Tibial nerve (tissue), 4 donors: ENCODE results near the gene CAMTA1. TPM values are rescaled to one million over a fixed set of nuclear protein-coding genes. Genes with fewer than 3 reads are reported as not detected.

Experiments
- DNase-seq, 2 donors: peaks; one replicate each; pipeline ENCODE4 v3.0.0-alpha.2; 2019; ENCODE audit warnings: low spot score in 2 of 2
- H3K27ac ChIP-seq, 4 donors: fragments of 200-600 bp; sonication (generic) in 3 of 4; one replicate each; pipeline ENCODE4 v1.5.1; 2017 to 2019; ENCODE audit warnings: mild to moderate bottlenecking in 1 of 4
- H3K27me3 ChIP-seq, 2 donors: fragments of 200-600 bp; sonication (generic) in 1 of 2; one replicate each; pipeline versions ENCODE4 v1.5.1 to v1.6.0; 2017 to 2019
- H3K36me3 ChIP-seq, 3 donors: fragments of 200-600 bp; sonication (generic); one replicate each; pipeline ENCODE4 v1.5.1; 2018 to 2019
- H3K4me1 ChIP-seq, 4 donors: fragments of 200-600 bp; sonication (generic) in 3 of 4; one replicate each; pipeline ENCODE4 v1.5.1; 2017 to 2019
- H3K4me3 ChIP-seq, 4 donors: fragments of 200-600 bp; sonication (generic) in 3 of 4; one replicate each; pipeline ENCODE4 v1.5.1; 2017 to 2019; ENCODE audit warnings: mild to moderate bottlenecking in 1 of 4, moderate library complexity in 1 of 4
- H3K9me3 ChIP-seq, 4 donors: fragments of 200-600 bp; sonication (generic) in 3 of 4; one replicate each; pipeline ENCODE4 v1.5.1; 2017 to 2019
- CTCF ChIP-seq, 5 experiments: fragments of 200-600 bp in 3 of 5; fragments of 450-650 bp in 2 of 5; sonication (generic) in 3 of 5; IDR thresholded peaks; one replicate each; pipeline ENCODE4 v1.5.1; 2016 to 2019; ENCODE audit warnings: antibody characterized with exemption in 5 of 5, mild to moderate bottlenecking in 3 of 5, moderate library complexity in 2 of 5
- EP300 ChIP-seq, 2 donors: sonication (generic); formaldehyde crosslinking; IDR thresholded peaks; one replicate each; pipeline ENCODE4 v1.6.1; 2017; ENCODE audit warnings: antibody characterized with exemption in 2 of 2, mild to moderate bottlenecking in 1 of 2
- POLR2A ChIP-seq, 2 donors: fragments of 450-650 bp; IDR thresholded peaks; one replicate each; pipeline ENCODE4 v1.6.1; 2017; ENCODE audit warnings: antibody characterized with exemption in 2 of 2, mild to moderate bottlenecking in 2 of 2, moderate library complexity in 2 of 2
- WGBS, 2 donors: methylation state at CpG; one replicate each; pipeline ENCODE4 v1.1.5; 2018; 5-methylcytosine and 5-hydroxymethylcytosine counted together
- total RNA-seq, 4 donors: library from RNA; depleted of rRNA; stranded (reverse); fragments of >200 nt; gene quantifications; one replicate each; pipeline ENCODE4 v1.1.0, GENCODE V29; 2016

The CAMTA1 gene
- total RNA-seq, 4 donors from 2014 or later, result 41.8 to 104 (median 87.2) TPM

- 63 to 68% methylated on average over 12 of the region's 12 CpGs for WGBS, 2 donors
- no peak overlapping the region for H3K27ac ChIP-seq
- TF ChIP-seq EP300 (IDR thresholded peaks at IDR 0.05) (no peak), POLR2A (IDR thresholded peaks at IDR 0.05) (no peak), CTCF (IDR thresholded peaks at IDR 0.05) (no peak)
Observed at GRCh38 chr1:7095343-7095964, 310.2 kb downstream of the CAMTA1 start.

GRCh38 chr1:7097938-7098592, 312.8 kb downstream of the CAMTA1 start:
- TF ChIP-seq CTCF (IDR thresholded peaks at IDR 0.05), result no peak
- TF ChIP-seq POLR2A (IDR thresholded peaks at IDR 0.05), result no peak
- peaks cover 0 to 31% of the 10 kb centered on the region in 2 donors for H3K27me3 ChIP-seq
- 84 to 87% methylated on average over 21 of the region's 21 CpGs for WGBS, 2 donors

More at GRCh38 chr1:7095343-7095964, 310.2 kb downstream of the CAMTA1 start:
- Histone ChIP-seq H3K27me3 (peaks cover 0 to 31% of the 10 kb centered on the region in 2 donors), H3K36me3 (no peaks in the 10 kb centered on the region), H3K9me3 (no peaks in the 10 kb centered on the region), H3K4me1 (no peaks in the 10 kb centered on the region), H3K4me3 (no peak overlapping the region)
- no peak for DNase-seq

GRCh38 chr1:7098641-7099040, 313.4 kb downstream of the CAMTA1 start:
- Histone ChIP-seq H3K9me3 (no peaks in the 10 kb centered on the region), H3K4me3 (no peak overlapping the region), H3K27ac (no peak overlapping the region), H3K36me3 (no peaks in the 10 kb centered on the region), H3K4me1 (no peaks in the 10 kb centered on the region), H3K27me3 (peaks cover 0 to 31% of the 10 kb centered on the region in 2 donors)
- WGBS, 2 donors, result 79 to 85% methylated on average over 7 of the region's 7 CpGs
- TF ChIP-seq CTCF (IDR thresholded peaks at IDR 0.05) (no peak), EP300 (IDR thresholded peaks at IDR 0.05) (no peak), POLR2A (IDR thresholded peaks at IDR 0.05) (no peak)
- DNase-seq, result no peak

More at GRCh38 chr1:7097938-7098592, 312.8 kb downstream of the CAMTA1 start:
- H3K36me3 ChIP-seq, result no peaks in the 10 kb centered on the region
- no peak for DNase-seq
- H3K9me3 ChIP-seq, result no peaks in the 10 kb centered on the region
- no peaks in the 10 kb centered on the region for H3K4me1 ChIP-seq
- H3K27ac ChIP-seq, result no peak overlapping the region
- no peak overlapping the region for H3K4me3 ChIP-seq

GRCh38 chr1:7100479-7100878, 315.2 kb downstream of the CAMTA1 start:
- TF ChIP-seq POLR2A (IDR thresholded peaks at IDR 0.05), result no peak
- no peak for TF ChIP-seq CTCF (IDR thresholded peaks at IDR 0.05)
- no peak for TF ChIP-seq EP300 (IDR thresholded peaks at IDR 0.05)
- Histone ChIP-seq H3K4me1 (no peaks in the 10 kb centered on the region), H3K36me3 (no peaks in the 10 kb centered on the region), H3K27ac (no peak overlapping the region), H3K4me3 (no peak overlapping the region), H3K9me3 (no peaks in the 10 kb centered on the region), H3K27me3 (peaks cover 0 to 26% of the 10 kb centered on the region in 2 donors)
- WGBS, 2 donors, result 63 to 70% methylated on average over 8 of the region's 8 CpGs
- DNase-seq, result no peak

- Histone ChIP-seq H3K27me3 (peaks cover 0 to 23% of the 10 kb centered on the region in 2 donors), H3K9me3 (no peaks in the 10 kb centered on the region), H3K27ac (no peak overlapping the region), H3K4me3 (no peak overlapping the region), H3K4me1 (no peaks in the 10 kb centered on the region), H3K36me3 (no peaks in the 10 kb centered on the region)
- WGBS, 2 donors, result 84 to 89% methylated on average over 5 of the region's 5 CpGs
- TF ChIP-seq CTCF (IDR thresholded peaks at IDR 0.05) (no peak), POLR2A (IDR thresholded peaks at IDR 0.05) (no peak), EP300 (IDR thresholded peaks at IDR 0.05) (no peak)
- DNase-seq, result no peak
Observed at GRCh38 chr1:7101187-7101586, 315.9 kb downstream of the CAMTA1 start.
